GM12878 (cell line): ENCODE results near the gene RAB23. TPM values are rescaled to one million over a fixed set of nuclear protein-coding genes. Genes with fewer than 3 reads are reported as not detected.

Experiments
- ATAC-seq: fragments of 200-7000 bp; cut with Tn5 transposase; 3 replicates; pipeline ENCODE4 v1.9.1; 2020; ENCODE audit warnings: mild to moderate bottlenecking, moderate library complexity
- BruUV-seq: library from RNA; stranded (reverse); fragments of 400-500 nt; replicated peaks from 2 replicates; lab custom pipeline; 2021; lab: Mats Ljungman, UMichigan
- CTCF ChIA-PET: fragments of 300-600 bp; sonication (Branson Sonifier 250); formaldehyde crosslinking; extraction: SDS; loops from one replicate; lab custom pipeline; 2021; ENCODE audit warnings: inconsistent platforms; lab: Yijun Ruan, JAX
- POLR2A ChIA-PET: fragments of 350-600 bp; formaldehyde crosslinking; extraction: SDS; loops from one replicate; lab custom pipeline; 2021; ENCODE audit warnings: inconsistent platforms; lab: Charles Lee
- RAD21 ChIA-PET: fragments of 300-600 bp; sonication (Branson Sonifier 250); formaldehyde crosslinking; loops from one replicate; lab custom pipeline; 2023; ENCODE audit warnings: antibody characterized with exemption; ENCODE audit not compliant: unreplicated experiment; lab: Charles Lee
- SMC1A ChIA-PET: fragments of 300-600 bp; sonication (Branson Sonifier 250); formaldehyde crosslinking; loops from one replicate; lab custom pipeline; 2023; ENCODE audit not compliant: unreplicated experiment, uncharacterized antibody; lab: Charles Lee
- DNase-seq: peaks from one replicate; pipeline ENCODE4 v3.0.0-alpha.2; 2011; ENCODE audit warnings: low read depth, low spot score
- FAIRE-seq: peaks from 3 replicates; lab custom pipeline; 2011; peaks lifted over from hg19 to GRCh38; lab: Jason Lieb, UNC
- H2AFZ ChIP-seq: 2 replicates; pipeline ENCODE4 v1.6.0; 2011; ENCODE audit warnings: low read depth, low read length, control low read depth; ENCODE audit not compliant: control insufficient read depth
- H3K27ac ChIP-seq: 2 replicates; pipeline ENCODE4 v1.5.1; 2011; ENCODE audit warnings: control low read depth; ENCODE audit not compliant: control insufficient read depth, insufficient read depth
- H3K27me3 ChIP-seq, 2 experiments: replicated peaks in 1 of 2; 2 replicates each; pipeline versions ENCODE4 v1.6.0 to v1.6.1; 2011; ENCODE audit warnings: low read length in 1 of 2; ENCODE audit not compliant: control insufficient read depth in 2 of 2, insufficient read depth in 2 of 2
- H3K36me3 ChIP-seq, 2 experiments: 2 replicates each; pipeline ENCODE4 v1.5.1; 2011; ENCODE audit warnings: low read length in 1 of 2; ENCODE audit not compliant: control insufficient read depth in 2 of 2, insufficient read depth in 2 of 2
- H3K4me1 ChIP-seq: 2 replicates; pipeline ENCODE4 v1.6.1; 2011; ENCODE audit warnings: mild to moderate bottlenecking, low read length, moderate library complexity, mixed read lengths; ENCODE audit not compliant: control insufficient read depth, insufficient read depth
- H3K4me2 ChIP-seq: 2 replicates; pipeline ENCODE4 v1.6.0; 2011; ENCODE audit warnings: control low read depth; ENCODE audit not compliant: control insufficient read depth, insufficient read depth
- H3K4me3 ChIP-seq: fragments of 200-600 bp; sonication (generic); 2 replicates; pipeline ENCODE4 v1.5.1; 2016
- H3K79me2 ChIP-seq: 2 replicates; pipeline ENCODE4 v1.6.0; 2011; ENCODE audit warnings: low read length; ENCODE audit not compliant: control insufficient read depth, insufficient read depth
- H3K9ac ChIP-seq: 2 replicates; pipeline ENCODE4 v1.8.0; 2011; ENCODE audit warnings: low read length, control low read depth, mixed read lengths; ENCODE audit not compliant: control insufficient read depth, insufficient read depth
- H3K9me3 ChIP-seq: replicated peaks from 3 replicates; pipeline ENCODE4 v1.5.1; 2011; ENCODE audit warnings: mild to moderate bottlenecking, low read length; ENCODE audit not compliant: control insufficient read depth, insufficient read depth
- H4K20me1 ChIP-seq: 2 replicates; pipeline ENCODE4 v1.6.0; 2011; ENCODE audit not compliant: control insufficient read depth, insufficient read depth
- BMI1 ChIP-seq: fragments of 450-650 bp; IDR thresholded peaks from 2 replicates; pipeline ENCODE4 v1.6.1; 2016; ENCODE audit warnings: mild to moderate bottlenecking, moderate library complexity, borderline replicate concordance
- CREB1 ChIP-seq: IDR thresholded peaks from 2 replicates; pipeline ENCODE4 v1.6.1; 2012; ENCODE audit warnings: low read depth, mild to moderate bottlenecking, inconsistent platforms
- E2F4 ChIP-seq: IDR thresholded peaks from 2 replicates; pipeline ENCODE4 v1.6.1; 2012; ENCODE audit warnings: low read depth, low read length, improper control_type of control experiment
- KAT2A ChIP-seq: conservative IDR thresholded peaks from 2 replicates; pipeline ENCODE4 v1.6.1; 2011; ENCODE audit warnings: low read depth, low read length; ENCODE audit not compliant: control insufficient read depth
- MEF2A ChIP-seq: IDR thresholded peaks from 2 replicates; pipeline ENCODE4 v1.6.1; 2011; ENCODE audit warnings: low read depth, mild to moderate bottlenecking, low read length, moderate library complexity; ENCODE audit not compliant: insufficient read depth
- MEF2B ChIP-seq: fragments of 450-650 bp; IDR thresholded peaks from 2 replicates; pipeline ENCODE4 v1.6.1; 2018; ENCODE audit warnings: mild to moderate bottlenecking, moderate library complexity; ENCODE audit not compliant: partially characterized antibody, poor library complexity, severe bottlenecking
- NFYB ChIP-seq: IDR thresholded peaks from 2 replicates; pipeline ENCODE4 v1.6.1; 2011; ENCODE audit warnings: low read depth, mild to moderate bottlenecking, low read length, improper control_type of control experiment, moderate library complexity; ENCODE audit not compliant: insufficient read depth
- NR2F1 ChIP-seq: fragments of 450-650 bp; conservative IDR thresholded peaks from 2 replicates; pipeline ENCODE4 v1.6.1; 2017; ENCODE audit warnings: mild to moderate bottlenecking
- TARDBP ChIP-seq: IDR thresholded peaks from 2 replicates; pipeline ENCODE4 v1.6.1; 2016; ENCODE audit warnings: borderline replicate concordance
- TBL1XR1 ChIP-seq: IDR thresholded peaks from 2 replicates; pipeline ENCODE4 v1.6.1; 2012; ENCODE audit warnings: low read depth, low read length, improper control_type of control experiment
- TCF3 ChIP-seq: IDR thresholded peaks from 2 replicates; pipeline ENCODE4 v1.6.1; 2012; ENCODE audit warnings: low read depth, mild to moderate bottlenecking, low read length, borderline replicate concordance; ENCODE audit not compliant: insufficient read depth
- ZNF384 ChIP-seq: IDR thresholded peaks from 2 replicates; pipeline ENCODE4 v1.6.1; 2012; ENCODE audit warnings: low read depth, mild to moderate bottlenecking, low read length, improper control_type of control experiment, borderline replicate concordance
- ZNF592 ChIP-seq: fragments of 450-650 bp; IDR thresholded peaks from 2 replicates; pipeline ENCODE4 v1.6.1; 2017; ENCODE audit warnings: mild to moderate bottlenecking, moderate library complexity
- ZSCAN29 ChIP-seq: fragments of 450-650 bp; IDR thresholded peaks from 2 replicates; pipeline ENCODE4 v1.6.1; 2017; ENCODE audit warnings: mild to moderate bottlenecking, moderate library complexity
- WGBS: methylation state at CpG from one replicate; pipeline ENCODE4 v1.1.6; 2016; ENCODE audit warnings: low lambda C conversion rate; ENCODE audit not compliant: insufficient replicate concordance, insufficient coverage; ENCODE audit errors: missing lambda C conversion rate; 5-methylcytosine and 5-hydroxymethylcytosine counted together
- in situ Hi-C: fragments of 300-500 bp; cut with MboI; formaldehyde crosslinking; loops from 9 replicates; pipeline ENCODE4 v1.14.3; 2018; ENCODE audit warnings: mixed read lengths
- intact Hi-C: fragments of 100-400 bp; cut with micrococcal nuclease; formaldehyde crosslinking; loops from one replicate; pipeline ENCODE4 v1.14.2; 2022; ENCODE audit not compliant: unreplicated experiment
- polyA plus RNA-seq, 11 experiments: library from polyadenylated mRNA; depleted of rRNA in 4 of 11; unstranded in 6 of 11; stranded (reverse) in 5 of 11; fragments of >200 nt; fragmentation: Nextera tagmentation in 4 of 11; fragmentation: Illumina TruSeq in 1 of 11; extraction: Ambion mirVana in 4 of 11; extraction: Trizol in 1 of 11; gene quantifications; 1 replicate in 1 of 11; 2 replicates in 10 of 11; pipeline versions ENCODE4 v1.2.1 to v1.2.3, GENCODE V29; 2011 to 2016; ENCODE audit warnings: inconsistent platforms in 2 of 11, missing spikeins in 2 of 11, low read depth in 1 of 11
- total RNA-seq, 4 experiments: library from RNA; depleted of rRNA in 3 of 4; stranded (reverse); fragments of >200 nt in 3 of 4; fragmentation: Illumina TruSeq in 1 of 4; extraction: Trizol in 1 of 4; gene quantifications; 2 replicates each; pipeline versions ENCODE4 v1.2.1 to v1.2.3, GENCODE V29; 2013 to 2021

RAB23 gene
- total and polyA plus RNA-seq, 10 of the 15 experiments (the other 5 are each of a cell fraction or from before 2014, with no cell fraction given): 0.80 to 6.0 (median 3.1) TPM

GRCh38 chr6:57182017-57182432 is 40.1 kb downstream of the RAB23 start:
- in situ Hi-C loops: no loop called here
- intact Hi-C loops: no loop called here
- BruUV-seq: no TSS peak
- ChIA-PET SMC1A (interaction anchor here (2.3 kb wide), 1 partner anchor 11 kb away, joined by 6 read pairs; the partner anchor contains the start of gene BAG2), POLR2A (no interaction called here), CTCF (interaction anchor here (0.7 to 1.0 kb wide), 2 partner anchors 9 kb away, joined by 3 to 4 read pairs; no protein-coding TSS in a partner anchor), RAD21 (no interaction called here)
- no peak for FAIRE-seq
- no peak overlapping the region for H3K4me2 ChIP-seq
- H3K4me3 ChIP-seq: no peak overlapping the region
- DNase-seq: no peak
- H3K4me1 ChIP-seq: no peaks in the 10 kb centered on the region
- TF ChIP-seq KAT2A: no peak
- no peak for TF ChIP-seq TBL1XR1
- no peak for TF ChIP-seq ZNF384
- TF ChIP-seq CREB1: no peak
- no peak for TF ChIP-seq MEF2A
- TF ChIP-seq E2F4: no peak
- no peak for TF ChIP-seq NFYB
- TF ChIP-seq ZSCAN29: no peak
- no peak for TF ChIP-seq BMI1
- TF ChIP-seq TCF3: no peak
- no peak for TF ChIP-seq TARDBP
- TF ChIP-seq MEF2B: no peak
- TF ChIP-seq ZNF592: no peak
- TF ChIP-seq NR2F1: no peak
- 100% methylated on average over 2 of the region's 2 CpGs for WGBS
- H3K9me3 ChIP-seq: no peaks in the 10 kb centered on the region
- H3K27ac ChIP-seq: no peak overlapping the region
- no peak for ATAC-seq
- no peak overlapping the region for H2AFZ ChIP-seq
- no peaks in the 10 kb centered on the region for H4K20me1 ChIP-seq
- no peak overlapping the region for H3K9ac ChIP-seq
- peaks cover 36% of the 10 kb centered on the region for H3K79me2 ChIP-seq
- H3K27me3 ChIP-seq: no peaks in the 10 kb centered on the region
- peaks cover 2 to 12% of the 10 kb centered on the region in 2 experiments; a peak in 3 of 4 replicates for H3K36me3 ChIP-seq
